Globus pallidus (tissue), 1 donor: ENCODE measurements around the gene GPER1.

ENCODE experiments used
- DNase-seq: peaks from one replicate; pipeline ENCODE4 v3.0.0-alpha.2; 2015; ENCODE audit warnings: low spot score

The GPER1 gene

DNA sequence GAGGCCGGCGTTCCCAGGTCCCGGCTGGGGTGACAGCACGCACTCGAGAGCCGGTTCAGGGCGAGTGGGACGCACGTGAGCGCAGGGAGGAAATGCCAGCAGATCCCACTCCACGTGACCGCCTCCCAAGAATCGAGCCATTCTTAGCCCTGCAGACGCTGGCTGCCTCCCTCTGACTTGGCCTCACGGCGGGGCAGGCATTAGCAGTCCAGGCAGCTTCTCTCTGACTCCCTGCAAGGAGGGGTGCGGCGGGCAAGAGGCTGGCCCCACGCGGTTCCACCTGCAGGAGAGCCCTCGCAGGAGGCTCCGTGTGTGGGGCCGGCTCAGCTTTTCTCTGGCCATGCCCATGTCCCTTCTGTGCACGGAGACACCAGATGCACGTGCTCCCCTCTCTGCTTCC lies 33.5 kb upstream of the GPER1 start:
- peak; percentile 72 for DNase-seq

DNA sequence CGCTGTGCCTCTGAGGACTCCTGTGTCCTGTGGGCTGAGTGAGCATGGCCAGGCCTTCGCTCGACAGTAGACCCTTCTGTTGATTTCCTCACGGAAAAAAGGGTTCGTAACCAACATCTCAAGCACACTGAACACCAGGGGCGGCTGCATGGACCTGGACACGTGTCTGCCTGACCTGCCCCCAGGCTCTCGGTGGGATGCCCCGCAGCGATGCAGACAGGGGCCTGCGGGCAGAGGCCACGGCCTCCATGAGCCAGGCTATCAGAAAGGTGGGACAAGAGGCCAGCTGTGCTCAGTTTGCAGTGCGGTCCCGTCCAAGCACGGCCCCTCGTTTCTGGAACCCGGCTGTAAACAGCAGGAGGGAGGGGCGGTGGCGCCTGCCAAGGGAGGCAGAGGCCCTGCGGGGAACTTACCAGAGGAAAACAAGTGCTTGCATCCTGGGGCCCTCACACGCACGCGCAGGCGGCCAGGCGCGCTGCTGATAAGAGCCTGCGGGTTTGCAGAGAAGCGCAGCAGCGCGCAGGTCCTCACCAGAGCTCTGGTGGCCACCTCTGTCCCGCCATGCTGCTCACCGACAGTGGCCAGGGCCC lies 33.0 kb upstream of the GPER1 start:
- DNase-seq, result peak; percentile 80

DNA sequence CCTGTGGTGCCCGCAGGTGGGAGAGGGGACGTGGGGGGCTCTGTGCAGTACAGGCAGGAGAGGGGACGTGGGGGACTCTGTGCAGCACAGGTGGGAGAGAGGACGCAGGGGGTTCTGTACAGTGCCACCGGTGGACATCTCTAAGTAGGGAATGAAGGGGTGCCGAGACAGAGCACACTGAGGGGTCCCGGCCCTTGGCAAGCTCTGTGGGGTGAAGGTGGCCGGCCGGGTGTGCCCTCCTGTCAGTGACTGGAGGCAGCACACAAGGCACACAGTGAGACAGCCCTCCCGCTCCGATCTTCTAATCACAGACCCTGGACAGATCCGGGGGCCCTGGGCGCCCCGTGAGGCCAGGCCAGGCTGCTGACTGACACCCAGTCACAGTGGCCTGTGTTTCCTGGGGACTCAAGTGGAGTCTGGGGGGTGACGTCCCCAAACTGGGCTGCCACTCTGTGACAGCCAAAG lies 32.4 kb upstream of the GPER1 start:
- DNase-seq, result no peak

DNA sequence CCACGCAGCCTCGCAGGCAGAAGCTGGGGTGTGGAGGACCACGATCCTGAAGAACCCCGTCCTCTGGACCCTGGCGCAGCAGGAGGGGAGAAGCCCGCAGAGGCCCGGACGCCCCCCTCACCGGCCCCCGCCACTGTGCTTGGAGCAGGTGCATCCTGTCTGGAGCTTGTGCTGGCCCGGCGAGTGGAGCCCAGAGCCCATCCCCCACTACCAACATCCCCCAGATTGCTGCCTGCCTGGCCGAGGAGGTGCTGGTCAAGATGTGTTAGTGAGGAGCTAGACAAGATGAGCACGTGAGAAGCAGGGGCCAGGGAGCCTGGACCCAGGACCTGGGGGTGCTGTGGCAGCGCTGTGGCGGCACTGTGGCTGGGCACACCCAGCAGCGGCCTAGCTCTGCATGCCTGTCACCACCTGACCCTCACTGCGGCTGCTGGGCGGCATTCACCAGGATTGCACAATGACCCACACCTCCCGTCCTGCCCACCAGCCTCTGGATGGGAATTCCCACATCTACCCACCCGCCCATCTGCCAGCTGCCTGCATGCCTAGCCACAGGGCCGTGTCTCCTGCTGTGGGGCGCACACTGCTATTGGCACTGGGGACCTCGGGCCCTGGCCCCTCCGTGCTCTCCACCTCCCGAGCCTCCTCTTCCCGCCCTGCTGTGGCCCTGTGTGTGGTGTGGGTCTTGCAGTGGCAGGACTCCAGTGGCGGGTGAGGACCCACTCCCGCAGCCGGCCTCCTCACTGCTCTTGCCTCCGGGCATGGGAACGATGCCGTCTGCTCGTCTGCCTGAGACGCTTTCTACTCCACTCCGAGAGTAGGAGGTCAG lies 31.7 kb upstream of the GPER1 start:
- DNase-seq, result no peak

DNA sequence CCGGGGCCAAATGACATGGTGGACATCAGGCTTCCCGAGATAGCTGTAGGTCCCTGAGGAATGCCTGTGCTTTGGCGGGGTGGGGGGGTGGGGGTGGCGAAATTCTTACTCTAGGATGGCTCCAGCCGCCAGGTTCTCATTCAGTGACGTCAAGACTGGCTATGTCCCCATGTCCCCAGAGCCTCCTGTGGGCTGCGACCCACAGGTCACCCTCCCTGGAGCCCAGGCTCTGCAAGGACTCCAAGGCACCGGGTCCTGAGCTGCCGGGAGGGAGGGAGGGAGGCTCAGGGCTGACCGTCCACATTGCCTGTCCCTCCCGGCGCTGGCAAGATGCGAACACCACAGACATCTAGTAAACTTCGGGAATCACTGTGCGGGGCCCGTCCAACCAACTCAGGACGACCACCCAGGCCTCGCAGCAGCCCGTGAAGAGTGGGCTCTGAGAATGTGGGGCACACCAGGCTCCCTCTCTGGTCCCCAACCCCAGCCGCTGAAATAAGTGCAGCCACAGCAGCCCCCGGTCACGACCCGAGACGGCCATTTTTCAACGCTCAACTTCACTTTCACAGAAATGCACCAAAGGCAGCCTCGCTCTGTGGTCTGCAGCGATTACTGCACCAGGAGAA lies 31.0 kb upstream of the GPER1 start:
- DNase-seq, result no peak

DNA sequence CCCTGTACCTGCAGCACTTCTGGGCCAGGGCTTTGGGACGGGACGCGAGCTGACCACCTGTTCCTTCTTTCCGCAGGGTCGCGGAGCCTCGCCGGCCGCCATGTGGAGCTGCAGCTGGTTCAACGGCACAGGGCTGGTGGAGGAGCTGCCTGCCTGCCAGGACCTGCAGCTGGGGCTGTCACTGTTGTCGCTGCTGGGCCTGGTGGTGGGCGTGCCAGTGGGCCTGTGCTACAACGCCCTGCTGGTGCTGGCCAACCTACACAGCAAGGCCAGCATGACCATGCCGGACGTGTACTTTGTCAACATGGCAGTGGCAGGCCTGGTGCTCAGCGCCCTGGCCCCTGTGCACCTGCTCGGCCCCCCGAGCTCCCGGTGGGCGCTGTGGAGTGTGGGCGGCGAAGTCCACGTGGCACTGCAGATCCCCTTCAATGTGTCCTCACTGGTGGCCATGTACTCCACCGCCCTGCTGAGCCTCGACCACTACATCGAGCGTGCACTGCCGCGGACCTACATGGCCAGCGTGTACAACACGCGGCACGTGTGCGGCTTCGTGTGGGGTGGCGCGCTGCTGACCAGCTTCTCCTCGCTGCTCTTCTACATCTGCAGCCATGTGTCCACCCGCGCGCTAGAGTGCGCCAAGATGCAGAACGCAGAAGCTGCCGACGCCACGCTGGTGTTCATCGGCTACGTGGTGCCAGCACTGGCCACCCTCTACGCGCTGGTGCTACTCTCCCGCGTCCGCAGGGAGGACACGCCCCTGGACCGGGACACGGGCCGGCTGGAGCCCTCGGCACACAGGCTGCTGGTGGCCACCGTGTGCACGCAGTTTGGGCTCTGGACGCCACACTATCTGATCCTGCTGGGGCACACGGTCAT lies 30.3 kb upstream of the GPER1 start:
- DNase-seq, result no peak

DNA sequence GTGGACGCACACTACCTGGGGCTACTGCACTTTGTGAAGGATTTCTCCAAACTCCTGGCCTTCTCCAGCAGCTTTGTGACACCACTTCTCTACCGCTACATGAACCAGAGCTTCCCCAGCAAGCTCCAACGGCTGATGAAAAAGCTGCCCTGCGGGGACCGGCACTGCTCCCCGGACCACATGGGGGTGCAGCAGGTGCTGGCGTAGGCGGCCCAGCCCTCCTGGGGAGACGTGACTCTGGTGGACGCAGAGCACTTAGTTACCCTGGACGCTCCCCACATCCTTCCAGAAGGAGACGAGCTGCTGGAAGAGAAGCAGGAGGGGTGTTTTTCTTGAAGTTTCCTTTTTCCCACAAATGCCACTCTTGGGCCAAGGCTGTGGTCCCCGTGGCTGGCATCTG lies 29.6 kb upstream of the GPER1 start:
- DNase-seq, result no peak

DNA sequence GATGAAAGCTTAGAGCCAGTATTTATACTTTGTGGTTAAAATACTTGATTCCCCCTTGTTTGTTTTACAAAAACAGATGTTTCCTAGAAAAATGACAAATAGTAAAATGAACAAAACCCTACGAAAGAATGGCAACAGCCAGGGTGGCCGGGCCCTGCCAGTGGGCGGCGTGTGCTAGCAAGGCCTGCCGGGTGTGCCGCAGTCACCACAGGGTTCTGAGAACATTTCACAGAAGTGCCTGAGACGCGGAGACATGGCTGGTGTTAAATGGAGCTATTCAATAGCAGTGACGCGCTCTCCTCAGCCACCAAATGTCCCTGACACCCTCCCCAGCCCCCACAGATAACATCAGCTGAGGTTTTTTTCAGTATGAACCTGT lies 29.1 kb upstream of the GPER1 start:
- DNase-seq, result no peak

DNA sequence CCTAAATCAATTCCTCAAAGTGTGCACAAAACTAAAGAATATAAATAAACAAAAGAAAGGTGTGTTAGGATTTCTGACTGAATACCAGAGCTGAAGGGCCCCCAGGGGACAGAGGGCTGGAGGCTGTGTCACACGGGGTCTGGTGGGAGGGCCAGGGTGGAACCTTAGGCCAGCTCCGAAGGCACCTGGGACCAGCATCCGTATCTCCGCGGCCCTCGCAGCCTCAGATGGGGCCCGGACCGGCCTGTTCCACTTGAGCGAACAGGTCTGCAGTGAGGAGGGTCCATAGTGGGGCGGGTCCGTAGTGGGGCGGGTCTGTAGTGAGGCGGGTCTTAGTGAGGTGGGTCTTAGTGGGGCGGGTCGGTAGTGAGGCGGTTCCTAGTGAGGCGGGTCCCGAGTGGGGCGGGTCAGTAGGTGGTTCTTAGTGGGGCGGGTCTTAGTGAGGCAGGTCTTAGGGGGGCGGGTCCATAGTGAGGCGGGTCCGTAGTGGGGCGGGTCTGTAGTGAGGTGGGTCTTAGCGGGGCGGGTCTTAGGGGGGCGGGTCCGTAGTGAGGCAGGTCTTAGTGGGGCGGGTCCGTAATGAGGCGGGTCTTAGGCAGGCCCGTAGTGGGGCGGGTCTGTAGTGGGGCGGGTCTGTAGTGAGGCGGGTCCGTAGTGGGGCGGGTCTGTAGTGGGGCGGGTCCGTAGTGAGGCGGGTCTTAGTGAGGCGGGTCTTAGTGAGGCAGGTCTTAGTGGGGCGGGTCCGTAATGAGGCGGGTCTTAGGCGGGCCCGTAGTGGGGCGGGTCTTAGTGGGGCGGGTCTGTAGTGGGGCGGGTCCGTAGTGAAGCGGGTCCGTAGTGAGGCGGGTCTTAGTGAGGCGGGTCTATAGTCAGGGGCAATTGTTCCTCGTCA lies 28.5 kb upstream of the GPER1 start:
- DNase-seq, result no peak

DNA sequence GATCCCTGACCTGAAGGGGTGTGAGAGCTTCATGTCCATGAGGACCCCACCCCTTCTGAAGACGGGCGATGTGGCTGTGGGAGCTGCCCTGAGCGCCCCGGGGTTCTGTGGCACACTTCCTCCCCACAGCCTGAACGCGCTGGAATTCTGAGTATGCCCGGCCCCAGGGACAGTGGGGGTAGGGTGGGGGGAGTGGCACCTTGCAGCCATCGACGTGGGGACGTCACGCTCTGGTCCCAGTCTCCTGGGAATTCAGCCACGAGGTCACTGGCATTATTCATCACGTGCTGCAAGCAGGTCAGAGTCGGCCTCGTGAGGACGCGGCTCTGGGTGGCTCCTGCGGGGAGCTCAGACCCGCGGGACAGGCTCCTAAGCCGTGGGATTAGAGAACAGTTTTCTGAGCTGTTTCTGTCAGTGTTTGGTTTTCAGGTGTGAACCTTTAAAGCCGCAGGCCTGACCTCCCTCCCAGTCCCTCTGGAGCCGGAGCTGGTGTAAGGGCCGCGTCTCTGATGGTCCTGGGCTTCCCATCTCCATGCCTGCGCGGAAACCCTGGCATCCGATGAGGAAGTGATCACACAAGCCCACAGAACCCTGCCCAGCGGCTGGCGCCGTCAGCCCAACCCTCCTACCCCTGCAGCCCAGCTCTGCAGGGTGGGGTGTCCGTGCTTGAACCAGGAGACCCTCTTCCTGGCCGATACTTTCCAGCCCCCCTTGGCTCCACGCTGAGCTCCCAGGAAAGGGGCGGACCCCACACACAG lies 27.4 kb upstream of the GPER1 start:
- DNase-seq, result no peak

DNA sequence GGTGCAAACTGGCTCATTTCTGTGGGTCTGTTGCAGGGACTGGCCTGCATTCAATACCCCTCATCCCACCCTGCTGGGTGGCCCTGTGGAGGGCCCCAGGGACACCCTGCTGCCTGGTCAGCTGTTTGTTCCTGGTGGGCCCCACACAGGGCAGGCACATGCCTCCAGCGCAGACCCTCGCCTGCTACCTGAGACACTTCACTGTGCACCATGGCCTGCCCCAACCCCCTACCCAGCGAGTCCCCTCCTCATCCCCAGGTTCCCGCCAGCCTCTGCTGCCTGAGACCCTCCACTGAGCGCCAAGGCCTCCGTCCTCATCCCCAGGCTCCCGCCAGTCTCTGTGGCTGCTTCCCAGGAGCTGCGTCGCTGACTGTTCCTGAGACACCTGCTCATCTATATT lies 26.7 kb upstream of the GPER1 start:
- DNase-seq, result no peak

DNA sequence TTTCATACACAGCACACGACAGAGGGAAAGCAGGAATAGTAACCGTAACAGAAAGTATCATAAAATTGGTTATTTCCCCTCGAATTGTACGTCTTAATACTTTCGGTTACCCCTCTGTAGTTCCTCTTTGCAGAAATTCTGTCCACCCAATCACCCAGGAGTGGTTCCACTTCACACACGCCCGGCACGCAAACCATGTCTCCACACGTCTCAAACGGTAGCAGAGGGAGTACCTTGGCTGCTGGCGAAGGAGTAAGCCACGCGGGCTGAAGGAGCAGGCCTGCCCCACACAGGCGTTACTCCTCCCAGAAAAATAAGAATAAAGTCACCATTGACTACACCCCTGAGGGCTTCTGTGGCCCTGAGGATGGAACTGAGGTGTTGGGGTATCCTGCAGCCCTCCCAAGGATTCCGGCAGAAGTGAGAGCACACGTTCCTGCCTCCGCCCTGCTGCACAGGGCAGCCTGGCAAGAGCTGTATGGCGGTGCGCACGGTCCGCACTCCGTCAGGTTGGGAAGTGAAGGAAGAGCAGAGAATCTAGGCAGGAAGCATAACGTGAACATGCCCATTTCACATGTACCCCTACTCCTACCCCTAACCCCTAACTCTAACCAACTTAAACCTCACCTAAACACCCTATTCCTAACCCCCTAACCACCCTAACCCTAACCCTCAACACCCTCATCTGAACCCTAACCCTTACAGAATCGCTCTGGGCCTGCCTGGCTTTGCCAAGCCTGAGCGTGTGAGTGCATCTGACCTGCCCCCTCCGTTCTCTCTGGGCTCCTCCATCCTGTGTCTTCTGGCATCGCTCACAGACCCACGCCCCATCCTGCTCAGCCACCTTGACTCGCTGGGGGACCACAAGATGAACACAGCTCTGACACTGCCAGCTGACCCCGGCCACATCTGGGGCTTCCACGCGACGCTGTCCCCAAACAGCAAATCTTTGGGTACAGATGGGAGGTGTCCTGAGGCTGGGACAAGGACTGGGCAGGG lies 25.3 kb upstream of the GPER1 start:
- no peak for DNase-seq

DNA sequence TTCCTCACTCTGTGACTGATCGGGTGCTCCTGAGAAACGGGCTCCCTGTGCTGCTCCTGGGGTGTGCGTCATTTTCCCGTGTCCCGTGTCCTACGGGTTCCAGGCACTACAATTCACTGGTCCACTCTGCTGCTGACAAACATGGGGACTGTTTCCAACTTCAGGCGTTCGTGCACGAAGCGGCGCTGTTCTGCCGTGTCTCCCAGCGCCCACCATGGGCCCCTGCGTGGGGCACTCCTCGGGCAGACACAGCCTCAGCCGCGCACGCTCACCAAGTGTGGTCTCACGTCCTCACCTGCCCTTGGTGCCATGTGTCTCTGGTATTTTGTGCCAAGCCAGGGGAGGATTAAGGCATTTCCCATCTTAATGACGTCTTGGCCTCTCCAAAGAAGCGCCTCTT lies 24.6 kb upstream of the GPER1 start:
- no peak for DNase-seq

DNA sequence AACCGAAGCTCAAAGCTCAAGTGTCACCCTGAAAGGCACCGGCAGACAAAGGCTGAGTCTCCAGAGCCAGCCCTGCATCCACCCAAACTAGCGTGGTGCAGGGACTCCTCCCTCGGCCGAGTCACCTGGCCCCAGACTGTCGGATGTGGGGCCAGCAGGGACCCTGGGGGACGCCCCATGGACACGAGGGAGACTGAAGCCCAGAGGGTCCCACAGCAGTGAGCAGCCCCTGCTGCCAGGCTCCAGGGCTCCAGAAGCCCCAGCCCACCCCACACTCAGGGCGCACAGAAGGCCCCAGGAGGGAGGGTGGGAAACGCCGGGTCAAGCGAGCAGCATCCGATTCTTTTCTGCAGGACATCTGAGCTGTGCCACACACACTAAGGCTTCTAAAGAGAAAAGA lies 23.3 kb upstream of the GPER1 start:
- no peak for DNase-seq

DNA sequence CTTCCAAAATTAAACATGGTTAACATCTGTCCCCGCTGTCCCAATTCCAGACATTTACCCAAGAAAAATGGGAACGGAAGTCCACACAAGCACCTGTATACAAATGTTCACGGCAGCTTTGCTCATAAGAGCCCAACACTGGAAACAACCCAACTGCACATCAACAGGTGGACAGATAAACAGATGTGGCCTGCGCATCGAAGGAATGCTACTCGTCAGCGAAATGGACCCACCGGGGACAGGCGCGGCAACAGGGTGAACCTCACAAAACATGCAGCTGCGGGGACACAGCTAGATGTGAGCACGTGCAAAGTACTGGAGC lies 22.7 kb upstream of the GPER1 start:
- no peak for DNase-seq

DNA sequence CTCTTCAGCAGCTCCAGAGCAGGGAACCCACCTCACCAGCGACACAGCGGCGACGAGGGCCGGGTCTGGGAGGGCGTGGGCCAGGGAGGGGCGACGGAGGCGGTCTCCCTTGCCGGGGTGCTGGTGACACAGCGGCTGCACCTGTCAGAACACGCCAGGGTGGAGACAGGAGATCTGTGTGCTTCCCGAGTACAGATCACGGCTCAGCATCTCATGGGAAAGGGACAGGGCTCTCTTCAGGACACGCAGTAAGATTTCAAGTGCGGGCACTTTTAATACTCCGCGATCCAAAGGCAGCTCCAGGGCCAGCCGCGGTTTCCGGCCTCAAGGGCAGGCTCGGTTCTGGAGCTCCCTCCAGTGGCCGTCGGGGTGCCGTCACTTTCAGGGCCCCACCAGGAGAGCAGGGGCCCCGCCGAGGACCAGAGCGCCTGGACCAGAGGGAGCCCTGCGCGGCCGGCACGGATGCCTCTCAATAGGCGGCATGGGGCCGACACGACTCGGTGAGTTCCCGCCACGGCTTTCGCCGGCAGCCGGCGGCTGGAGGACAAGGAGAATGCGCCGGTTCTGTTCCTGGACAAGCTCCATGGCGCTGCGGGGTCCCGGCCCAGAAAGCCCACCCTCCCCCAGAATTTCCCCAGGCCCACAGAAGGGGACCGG lies 22.2 kb upstream of the GPER1 start:
- DNase-seq, result peak; percentile 74

DNA sequence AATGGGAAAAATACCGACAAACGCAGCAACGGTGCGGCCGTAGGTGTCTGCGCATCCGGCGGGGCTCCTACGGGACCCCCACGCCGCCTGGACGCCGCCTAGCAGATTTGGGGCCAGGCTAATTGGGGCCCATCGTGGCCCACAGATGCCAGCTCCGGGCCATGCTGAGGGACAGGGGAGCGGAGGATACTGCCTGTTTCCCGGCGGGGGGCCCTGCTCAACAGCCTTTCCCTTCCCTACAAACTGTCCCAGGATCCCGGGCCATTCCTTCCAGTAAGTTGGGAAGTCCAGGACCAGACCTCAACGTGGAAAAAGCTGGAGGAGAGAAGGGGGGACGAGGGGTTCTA lies 21.7 kb upstream of the GPER1 start:
- DNase-seq, result no peak

DNA sequence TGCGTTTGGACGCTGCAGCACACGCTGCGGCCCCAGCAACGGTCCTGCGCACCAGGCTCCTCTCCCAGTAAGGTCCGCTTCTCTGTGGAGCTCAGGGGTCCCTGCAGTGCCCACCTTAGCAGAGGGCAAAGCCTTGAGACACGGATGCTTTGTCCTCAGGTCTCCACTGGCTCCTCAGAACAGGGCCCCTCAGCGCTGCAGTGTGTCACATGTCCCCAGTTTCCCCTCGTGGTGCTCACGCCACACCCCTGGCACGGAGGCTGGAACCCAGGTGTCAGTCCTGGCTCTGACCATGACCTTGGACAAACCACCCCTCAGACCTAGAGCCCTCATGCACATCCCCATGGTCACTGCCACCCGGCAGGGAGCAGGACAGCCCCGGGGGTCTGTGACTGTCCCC lies 19.9 kb upstream of the GPER1 start:
- no peak for DNase-seq

DNA sequence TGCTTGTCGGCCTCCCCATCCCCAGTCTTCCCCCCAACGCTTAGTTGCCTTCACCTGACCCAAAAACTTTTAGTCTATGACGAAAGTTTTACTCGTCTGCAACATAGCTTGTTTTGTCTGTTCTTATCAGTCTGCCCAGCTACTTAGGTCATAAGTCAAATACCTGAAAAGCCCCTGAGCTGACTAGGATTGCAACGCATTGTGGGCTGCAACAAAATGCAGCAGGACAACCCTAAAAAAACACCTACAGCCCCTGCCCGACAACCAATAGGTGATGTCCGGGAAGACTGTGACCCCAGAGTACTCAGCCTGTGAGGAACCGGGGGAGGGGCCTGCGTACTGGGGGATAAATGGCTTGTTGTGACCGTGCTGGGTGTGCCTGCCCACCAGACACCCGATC lies 19.3 kb upstream of the GPER1 start:
- DNase-seq, result no peak
